GM21526 (cell line): Measurements from ENCODE around the gene TAS1R3.

Source experiments
- ATAC-seq: cut with Tn5 transposase; IDR thresholded peaks from one replicate; pipeline ENCODE4 v1.9.1; 2021; ENCODE audit warnings: moderate library complexity; ENCODE audit not compliant: unreplicated experiment, low FRiP score

TAS1R3 gene

DNA sequence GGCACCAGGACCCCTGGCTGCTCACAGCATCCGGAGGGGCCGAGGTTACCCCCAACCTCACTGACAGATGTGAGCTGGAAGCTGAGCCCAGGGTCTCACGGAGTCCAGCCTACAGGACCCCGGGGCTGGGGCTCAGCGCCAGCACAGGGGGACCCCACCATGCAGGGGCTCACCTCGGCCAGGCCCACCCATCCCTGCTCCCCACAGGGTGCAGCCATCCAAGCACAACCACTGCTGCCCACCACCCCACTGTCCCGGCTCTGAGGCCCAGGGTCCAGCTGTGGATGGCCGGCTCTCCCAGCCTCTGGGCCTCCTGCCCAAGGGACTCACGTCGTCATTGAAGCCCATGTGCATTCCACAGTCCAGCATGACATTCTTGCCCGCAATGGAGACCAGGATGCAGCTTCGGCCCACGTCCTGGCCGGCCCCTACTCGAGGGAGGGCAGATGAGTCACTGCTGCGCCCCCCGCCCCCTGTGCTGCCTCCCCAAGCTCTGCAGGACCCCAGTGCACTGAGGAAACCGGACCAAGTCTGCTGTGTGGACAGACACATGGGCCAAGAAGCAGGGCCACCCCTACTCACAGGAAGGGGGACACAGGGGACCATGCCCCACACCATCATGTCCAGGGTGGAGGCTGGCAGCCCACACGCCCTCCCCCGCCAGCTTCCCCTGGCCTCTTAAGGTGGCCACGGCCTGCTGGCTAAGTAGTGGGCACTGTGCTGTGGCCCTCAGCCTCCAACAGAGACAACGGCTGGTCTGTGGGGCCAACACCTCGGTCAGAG lies 10.2 kb upstream of the TAS1R3 start:
- no peak for ATAC-seq

DNA sequence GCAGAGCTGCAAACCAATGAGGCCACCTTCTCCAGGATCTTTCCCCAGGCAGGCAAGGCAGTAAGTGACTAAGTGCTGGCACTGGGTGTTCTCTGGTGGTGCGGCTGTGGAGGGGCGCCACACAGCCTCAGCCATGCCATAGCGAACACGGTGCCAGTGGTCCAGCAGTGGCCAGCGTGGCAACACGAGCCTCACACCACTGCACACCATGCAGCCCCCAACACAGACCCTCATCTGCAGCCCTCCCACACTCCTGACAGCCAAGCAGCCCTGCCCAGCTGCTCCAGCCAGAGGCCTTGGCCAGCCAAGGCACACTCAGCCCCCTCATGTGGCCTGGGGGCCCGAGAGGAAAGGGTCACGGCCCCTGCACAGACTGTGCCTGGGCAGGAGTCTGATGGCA lies 9.6 kb upstream of the TAS1R3 start:
- ATAC-seq, result no peak

DNA sequence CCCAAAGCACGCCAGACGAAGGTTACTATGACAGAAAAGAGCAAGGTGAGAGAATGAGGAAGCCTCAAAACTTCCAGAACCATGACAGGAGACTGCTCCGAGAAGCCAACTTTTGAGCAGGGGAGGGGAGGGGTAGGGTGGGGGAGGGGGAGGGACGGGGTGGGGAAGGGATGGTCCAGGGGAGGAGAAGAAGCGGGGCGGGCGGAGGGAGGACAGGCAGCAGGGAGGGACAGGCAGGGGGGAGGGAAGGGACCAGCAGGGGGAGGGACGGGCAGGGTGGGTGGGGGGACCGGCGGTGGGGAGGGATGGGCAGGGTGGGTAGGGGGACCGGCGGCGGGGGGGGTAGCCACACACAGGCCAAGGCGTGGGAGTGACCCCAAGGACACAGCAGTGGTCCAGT lies 8.7 kb upstream of the TAS1R3 start:
- ATAC-seq, result no peak

DNA sequence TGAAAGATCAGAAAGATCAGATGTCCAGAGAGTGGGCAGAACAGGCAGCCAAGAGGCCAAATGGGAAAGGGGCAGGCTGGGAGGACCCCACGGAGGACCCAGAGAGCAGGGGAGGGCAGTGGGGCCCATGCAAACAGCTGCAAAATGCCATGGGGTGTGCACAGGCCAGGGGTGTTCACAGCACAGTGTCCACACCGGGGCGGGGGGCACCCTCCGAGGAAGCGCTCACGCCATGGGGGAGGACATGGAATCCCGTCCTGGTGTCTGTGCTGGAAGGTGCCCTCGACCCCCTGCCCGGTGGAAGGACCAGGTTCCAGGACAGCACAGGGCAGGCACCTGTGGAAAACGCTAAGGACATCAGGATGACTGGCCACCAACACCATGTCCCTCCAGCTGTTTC lies 8.1 kb upstream of the TAS1R3 start:
- ATAC-seq, result no peak

DNA sequence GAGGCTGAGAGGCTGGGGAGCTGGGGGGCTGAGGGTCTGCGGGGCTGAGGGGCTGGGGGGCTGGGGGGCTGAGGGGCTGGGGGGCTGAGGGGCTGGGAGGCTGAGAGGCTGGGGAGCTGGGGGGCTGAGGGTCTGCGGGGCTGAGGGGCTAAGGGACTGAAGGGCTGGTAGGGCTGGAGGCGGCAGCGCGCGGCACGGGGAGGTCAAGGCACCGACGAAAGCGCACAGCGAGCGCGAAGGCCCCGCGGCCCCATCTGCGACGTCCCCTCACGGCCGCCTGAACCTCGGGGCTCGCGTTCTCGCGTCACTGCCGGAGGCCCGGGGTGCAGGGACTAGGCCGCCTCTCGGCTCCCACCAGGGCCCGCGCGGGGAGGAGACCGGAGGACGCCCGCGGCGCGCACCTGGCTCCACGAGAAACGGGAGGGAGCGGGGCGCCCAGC lies 7.0 kb upstream of the TAS1R3 start:
- no peak for ATAC-seq

DNA sequence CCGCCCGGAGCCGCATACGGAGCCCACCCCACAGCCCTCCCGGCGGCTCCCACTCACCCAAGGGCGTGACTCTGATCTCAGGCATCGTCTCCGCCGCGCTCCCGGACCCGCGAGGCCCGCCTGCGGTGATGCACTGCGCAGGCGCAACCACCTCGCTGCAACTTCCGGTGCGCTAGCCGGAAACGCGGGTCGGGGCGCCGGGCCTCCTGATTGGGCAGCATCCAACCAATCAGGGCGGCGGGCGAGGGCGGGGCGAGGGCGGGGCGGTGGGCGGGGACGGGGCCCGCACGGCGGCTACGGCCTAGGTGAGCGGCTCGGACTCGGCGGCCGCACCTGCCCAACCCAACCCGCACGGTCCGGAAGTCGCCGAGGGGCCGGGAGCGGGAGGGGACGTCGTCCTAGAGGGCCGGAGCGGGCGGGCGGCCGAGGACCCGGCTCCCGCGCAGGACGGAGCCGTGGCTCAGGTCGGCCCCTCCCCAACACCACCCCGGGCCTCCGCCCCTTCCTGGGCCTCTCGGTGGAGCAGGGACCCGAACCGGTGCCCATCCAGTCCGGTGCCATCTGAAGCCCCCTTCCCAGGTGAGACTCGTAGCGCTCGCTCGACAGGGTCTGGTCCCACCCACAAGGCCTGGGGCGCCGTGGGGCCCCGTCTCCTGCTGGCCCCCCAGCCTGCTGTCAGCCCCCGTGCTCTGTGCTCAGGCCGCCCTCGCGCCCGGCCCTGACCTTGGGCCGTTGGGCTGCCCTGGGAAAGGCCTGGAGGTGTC lies 6.4 kb upstream of the TAS1R3 start, which contains the start of the genes CPTP and INTS11:
Gene CPTP (plus strand): TSS at position 279 of the 764 bp plus-strand sequence. CDS start 2,109 bp downstream, outside the sequence.
Gene INTS11 (minus strand): TSS at position 137 of the 764 bp plus-strand sequence. CDS start 52 bp downstream, at position 85.
- peak; percentile 49 for ATAC-seq

DNA sequence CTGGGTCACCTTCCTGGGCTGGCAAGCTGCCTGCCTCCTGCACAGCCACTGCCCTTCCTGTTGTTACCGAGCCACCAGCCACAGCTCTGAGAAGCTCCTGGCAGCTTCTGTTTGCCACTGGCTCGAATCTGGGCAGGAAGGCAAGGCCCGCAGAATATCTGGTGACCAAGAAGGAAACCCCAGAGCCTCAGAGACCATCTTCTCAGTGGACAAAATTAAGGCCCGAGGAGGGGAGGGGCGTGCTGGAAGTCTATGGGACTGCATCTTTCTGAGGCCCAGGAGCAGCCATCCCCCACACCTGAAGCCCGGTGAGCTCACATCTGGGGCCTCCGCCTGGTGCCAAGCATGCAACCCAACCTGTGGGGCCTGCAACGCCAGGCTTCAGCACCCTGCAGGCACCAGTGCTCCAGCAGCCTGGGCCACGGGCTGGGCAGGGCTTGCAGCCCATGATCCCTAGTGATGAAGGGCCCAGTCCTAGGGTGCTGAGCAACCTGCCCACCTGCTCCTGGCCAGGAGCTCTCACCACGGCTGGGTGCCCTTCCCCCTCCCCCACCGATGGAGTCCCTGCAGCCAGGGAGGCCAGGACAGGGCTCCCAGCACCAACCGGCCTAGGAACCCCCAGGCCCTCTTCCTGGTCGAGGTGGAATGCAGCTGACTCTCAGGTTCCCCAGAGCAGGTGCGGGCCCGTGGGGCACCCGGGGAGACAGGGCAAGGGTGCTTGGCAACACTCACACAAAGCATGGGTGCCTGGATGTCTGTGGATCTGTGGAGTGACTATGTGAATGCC lies 5.6 kb upstream of the TAS1R3 start:
- no peak for ATAC-seq

DNA sequence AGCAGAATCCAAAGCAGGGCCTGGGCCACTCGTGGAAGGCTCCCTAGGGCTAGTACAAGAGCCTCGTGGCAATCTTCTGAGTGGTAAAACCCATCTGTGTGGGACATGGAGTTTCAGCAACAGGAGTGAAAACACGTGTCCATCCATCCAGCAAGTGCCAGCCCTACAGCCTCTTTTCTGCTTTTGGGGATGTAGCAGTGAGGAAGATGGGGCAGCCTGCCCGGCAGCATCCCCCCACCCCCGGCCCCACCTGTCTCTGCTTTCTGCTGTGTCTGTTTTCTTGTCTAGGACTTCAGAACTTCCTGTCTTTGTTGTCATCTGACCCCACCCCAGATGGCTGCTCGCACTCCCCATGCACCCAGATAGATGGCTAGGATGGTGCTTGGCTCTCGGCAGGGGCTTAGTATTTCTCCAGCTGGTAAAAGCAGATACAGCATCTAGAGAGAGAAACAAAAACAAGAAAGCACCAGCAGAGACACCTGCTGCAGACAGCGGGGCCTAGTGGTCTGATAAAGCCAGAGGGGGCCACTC lies 4.9 kb upstream of the TAS1R3 start:
- no peak for ATAC-seq

DNA sequence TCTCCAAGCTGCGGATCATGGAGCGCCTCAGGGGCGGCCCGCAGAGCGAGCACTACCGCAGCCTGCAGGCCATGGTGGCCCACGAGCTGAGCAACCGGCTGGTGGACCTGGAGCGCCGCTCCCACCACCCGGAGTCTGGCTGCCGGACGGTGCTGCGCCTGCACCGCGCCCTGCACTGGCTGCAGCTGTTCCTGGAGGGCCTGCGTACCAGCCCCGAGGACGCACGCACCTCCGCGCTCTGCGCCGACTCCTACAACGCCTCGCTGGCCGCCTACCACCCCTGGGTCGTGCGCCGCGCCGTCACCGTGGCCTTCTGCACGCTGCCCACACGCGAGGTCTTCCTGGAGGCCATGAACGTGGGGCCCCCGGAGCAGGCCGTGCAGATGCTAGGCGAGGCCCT lies 3.8 kb upstream of the TAS1R3 start:
- no peak for ATAC-seq

DNA sequence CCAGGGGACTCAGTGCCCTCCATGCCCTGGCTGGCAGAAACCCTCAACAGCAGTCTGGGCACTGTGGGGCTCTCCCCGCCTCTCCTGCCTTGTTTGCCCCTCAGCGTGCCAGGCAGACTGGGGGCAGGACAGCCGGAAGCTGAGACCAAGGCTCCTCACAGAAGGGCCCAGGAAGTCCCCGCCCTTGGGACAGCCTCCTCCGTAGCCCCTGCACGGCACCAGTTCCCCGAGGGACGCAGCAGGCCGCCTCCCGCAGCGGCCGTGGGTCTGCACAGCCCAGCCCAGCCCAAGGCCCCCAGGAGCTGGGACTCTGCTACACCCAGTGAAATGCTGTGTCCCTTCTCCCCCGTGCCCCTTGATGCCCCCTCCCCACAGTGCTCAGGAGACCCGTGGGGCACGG lies 2.8 kb upstream of the TAS1R3 start:
- no peak for ATAC-seq

DNA sequence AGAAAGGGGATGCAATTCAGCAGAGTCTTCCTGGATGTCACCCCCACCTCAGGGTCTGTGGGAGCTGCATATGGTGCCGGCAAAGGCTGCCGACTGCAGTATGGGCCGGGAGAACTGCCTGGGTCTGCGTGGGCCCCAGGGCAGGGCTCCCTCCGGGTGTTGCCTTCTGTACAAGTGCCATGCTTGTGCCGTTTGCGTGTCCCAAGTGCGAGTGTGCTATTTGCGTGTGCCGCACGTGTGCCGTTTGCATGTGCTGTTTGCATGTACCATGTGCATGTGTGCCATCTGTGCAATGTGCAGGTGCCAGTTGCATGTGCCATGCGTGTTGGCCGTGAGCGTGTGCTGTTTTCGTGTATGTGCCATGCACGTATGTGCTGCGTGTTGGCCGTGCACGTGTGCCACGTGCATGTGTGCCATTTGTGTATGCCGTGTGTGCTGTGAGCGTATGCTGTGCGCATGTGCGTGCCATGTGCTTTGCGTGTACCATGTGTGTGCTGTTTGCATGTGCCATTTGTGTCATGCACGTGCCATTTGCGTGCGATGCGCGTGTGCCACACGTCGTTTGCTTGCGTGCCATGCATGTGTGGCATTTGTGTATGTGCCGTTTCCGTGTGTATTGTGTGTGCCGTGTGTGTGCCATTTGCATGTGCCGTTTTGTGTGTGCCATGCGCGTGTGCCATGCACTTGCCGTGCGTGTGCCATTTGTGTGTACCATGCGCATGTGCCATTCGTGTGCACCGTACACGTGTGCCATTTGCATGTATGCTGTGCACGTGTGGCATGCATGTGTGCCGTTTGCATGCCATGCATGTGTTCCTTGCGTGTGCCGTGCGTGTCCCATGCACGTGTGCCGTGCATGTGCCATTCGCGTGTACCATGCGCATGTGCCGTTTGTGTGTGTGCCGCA lies 1.5 kb upstream of the TAS1R3 start:
- ATAC-seq, result no peak

DNA sequence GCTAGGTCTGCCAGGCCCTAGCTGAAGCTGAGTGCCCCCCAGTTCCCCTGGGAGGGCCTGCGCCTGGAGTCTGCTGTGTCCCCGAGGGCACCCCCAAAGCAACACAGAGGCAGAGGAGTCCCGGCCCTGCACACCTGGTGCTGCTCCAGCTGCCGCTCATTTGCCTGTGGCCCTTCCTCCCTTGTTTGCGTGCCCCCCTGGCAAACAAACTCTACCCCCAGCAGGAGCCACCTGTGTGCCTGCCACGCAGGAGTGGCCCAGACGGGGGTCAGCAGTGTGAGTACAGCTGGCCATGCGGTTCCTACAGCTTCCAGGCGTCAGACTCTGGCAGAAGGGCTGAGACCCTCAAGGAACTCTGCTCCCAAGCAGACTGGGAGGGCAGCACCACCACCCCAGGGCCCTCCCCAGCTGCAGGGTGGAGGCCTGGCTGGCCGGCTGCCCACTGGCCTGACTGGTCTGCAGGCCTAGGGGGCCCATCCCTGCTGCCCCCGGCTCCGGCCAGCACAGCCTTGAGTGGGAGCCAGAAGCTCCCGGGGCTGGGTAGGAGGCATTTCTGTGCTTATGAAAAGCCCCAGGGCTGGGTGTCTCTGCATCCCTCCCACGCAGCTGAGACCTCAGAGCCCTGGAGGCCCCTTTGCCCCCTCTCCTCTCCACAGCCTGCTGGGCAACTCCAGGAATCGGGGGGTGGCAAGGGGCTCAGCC lies 563 bp upstream of the TAS1R3 start:
- no peak for ATAC-seq

DNA sequence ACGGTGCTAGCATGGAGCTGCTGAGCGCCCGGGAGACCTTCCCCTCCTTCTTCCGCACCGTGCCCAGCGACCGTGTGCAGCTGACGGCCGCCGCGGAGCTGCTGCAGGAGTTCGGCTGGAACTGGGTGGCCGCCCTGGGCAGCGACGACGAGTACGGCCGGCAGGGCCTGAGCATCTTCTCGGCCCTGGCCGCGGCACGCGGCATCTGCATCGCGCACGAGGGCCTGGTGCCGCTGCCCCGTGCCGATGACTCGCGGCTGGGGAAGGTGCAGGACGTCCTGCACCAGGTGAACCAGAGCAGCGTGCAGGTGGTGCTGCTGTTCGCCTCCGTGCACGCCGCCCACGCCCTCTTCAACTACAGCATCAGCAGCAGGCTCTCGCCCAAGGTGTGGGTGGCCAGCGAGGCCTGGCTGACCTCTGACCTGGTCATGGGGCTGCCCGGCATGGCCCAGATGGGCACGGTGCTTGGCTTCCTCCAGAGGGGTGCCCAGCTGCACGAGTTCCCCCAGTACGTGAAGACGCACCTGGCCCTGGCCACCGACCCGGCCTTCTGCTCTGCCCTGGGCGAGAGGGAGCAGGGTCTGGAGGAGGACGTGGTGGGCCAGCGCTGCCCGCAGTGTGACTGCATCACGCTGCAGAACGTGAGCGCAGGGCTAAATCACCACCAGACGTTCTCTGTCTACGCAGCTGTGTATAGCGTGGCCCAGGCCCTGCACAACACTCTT lies 1.1 kb downstream of the TAS1R3 start:
- no peak for ATAC-seq

DNA sequence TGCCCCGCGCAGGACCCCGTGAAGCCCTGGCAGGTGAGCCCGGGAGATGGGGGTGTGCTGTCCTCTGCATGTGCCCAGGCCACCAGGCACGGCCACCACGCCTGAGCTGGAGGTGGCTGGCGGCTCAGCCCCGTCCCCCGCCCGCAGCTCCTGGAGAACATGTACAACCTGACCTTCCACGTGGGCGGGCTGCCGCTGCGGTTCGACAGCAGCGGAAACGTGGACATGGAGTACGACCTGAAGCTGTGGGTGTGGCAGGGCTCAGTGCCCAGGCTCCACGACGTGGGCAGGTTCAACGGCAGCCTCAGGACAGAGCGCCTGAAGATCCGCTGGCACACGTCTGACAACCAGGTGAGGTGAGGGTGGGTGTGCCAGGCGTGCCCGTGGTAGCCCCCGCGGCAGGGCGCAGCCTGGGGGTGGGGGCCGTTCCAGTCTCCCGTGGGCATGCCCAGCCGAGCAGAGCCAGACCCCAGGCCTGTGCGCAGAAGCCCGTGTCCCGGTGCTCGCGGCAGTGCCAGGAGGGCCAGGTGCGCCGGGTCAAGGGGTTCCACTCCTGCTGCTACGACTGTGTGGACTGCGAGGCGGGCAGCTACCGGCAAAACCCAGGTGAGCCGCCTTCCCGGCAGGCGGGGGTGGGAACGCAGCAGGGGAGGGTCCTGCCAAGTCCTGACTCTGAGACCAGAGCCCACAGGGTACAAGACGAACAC lies 1.8 kb downstream of the TAS1R3 start:
- ATAC-seq, result no peak

DNA sequence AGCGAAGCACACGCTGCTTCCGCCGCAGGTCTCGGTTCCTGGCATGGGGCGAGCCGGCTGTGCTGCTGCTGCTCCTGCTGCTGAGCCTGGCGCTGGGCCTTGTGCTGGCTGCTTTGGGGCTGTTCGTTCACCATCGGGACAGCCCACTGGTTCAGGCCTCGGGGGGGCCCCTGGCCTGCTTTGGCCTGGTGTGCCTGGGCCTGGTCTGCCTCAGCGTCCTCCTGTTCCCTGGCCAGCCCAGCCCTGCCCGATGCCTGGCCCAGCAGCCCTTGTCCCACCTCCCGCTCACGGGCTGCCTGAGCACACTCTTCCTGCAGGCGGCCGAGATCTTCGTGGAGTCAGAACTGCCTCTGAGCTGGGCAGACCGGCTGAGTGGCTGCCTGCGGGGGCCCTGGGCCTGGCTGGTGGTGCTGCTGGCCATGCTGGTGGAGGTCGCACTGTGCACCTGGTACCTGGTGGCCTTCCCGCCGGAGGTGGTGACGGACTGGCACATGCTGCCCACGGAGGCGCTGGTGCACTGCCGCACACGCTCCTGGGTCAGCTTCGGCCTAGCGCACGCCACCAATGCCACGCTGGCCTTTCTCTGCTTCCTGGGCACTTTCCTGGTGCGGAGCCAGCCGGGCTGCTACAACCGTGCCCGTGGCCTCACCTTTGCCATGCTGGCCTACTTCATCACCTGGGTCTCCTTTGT lies 2.6 kb downstream of the TAS1R3 start:
- ATAC-seq, result no peak

DNA sequence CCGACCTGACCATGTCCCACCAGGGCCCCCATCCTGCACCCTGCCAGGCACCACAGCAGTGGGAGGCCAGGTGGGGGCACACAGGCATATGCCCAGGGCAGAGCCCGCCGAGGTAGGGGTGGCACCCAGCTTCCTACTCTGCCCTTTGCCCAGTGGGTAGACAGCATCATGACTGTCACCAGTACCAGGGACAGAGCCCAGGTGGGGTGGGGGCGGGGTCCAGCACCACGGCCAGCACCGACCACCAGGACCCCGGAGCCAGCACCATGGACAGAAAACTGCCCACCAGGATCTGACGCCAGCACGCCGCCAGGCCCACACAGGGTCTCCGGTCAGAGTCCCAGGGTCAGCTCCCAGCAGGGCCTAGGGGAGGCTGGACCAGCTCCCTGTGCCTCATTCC lies 3.8 kb downstream of the TAS1R3 start:
- ATAC-seq, result no peak

DNA sequence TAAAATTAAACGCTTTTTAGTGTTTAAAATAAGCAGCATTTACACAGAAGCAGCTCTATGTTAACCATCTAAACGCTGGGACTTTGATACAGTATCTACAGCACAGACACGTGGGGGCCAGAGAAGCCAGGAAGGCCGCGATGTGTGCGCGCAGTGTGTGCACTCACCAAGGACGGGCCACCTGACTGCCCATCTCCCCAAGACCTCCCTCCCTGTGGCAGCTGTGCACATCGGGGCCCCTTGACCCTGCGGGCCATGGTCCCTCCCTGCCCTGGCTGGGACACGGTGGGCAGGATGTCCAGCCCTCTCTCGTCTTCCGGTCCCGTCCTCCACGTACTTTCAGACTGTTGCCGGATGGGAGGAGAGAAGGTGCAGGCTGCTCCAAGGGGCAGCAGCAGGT lies 4.2 kb downstream of the TAS1R3 start:
- ATAC-seq, result no peak
